ENCODE results near the gene PRKN. TPM values are rescaled to one million over a fixed set of nuclear protein-coding genes. Genes with fewer than 3 reads are reported as not detected.

The PRKN gene
- polyA plus RNA-seq, 1 donor from 2014 or later, result 1.2 TPM

GRCh38 chr6:162150295-162150694 lies 577.3 kb downstream of the PRKN start:
- H3K79me2 ChIP-seq (replicated peaks; ENCODE audit: insufficient read depth, low read length), result no peaks in the 10 kb centered on the region
- no peak overlapping the region for H3K4me2 ChIP-seq (ENCODE audit: low read length)
- no peaks in the 10 kb centered on the region for H3F3A ChIP-seq (ENCODE audit: insufficient read depth, low read length, poor library complexity, severe bottlenecking)
- no peaks in the 10 kb centered on the region for H3K9me2 ChIP-seq (ENCODE audit: insufficient read depth, low read length)
- H3K9me3 ChIP-seq (ENCODE audit: low read length), result no peaks in the 10 kb centered on the region
- no peak overlapping the region for H2AFZ ChIP-seq (ENCODE audit: low read depth, low read length)
- no peak overlapping the region for H3K9ac ChIP-seq (ENCODE audit: low read length)
- H4K20me1 ChIP-seq (ENCODE audit: insufficient read depth), result no peaks in the 10 kb centered on the region
- no peak overlapping the region for H3K4me3 ChIP-seq (ENCODE audit: low read length)
- no peak overlapping the region for H3K27ac ChIP-seq (ENCODE audit: low read length)
- no peaks in the 10 kb centered on the region for H3K36me3 ChIP-seq (ENCODE audit: insufficient read depth, low read length)
- TF ChIP-seq EP300 (conservative IDR thresholded peaks at IDR 0.05; ENCODE audit: poor library complexity, severe bottlenecking), result no peak
- TF ChIP-seq EZH2 (IDR thresholded peaks at IDR 0.05; ENCODE audit: borderline replicate concordance, insufficient read depth, low read length, poor library complexity, severe bottlenecking), result no peak
- no peak for TF ChIP-seq RAD21 (conservative IDR thresholded peaks at IDR 0.05)
- no peak for TF ChIP-seq TAF1 (IDR thresholded peaks at IDR 0.05; ENCODE audit: low read depth)
- no peak for TF ChIP-seq MXI1 (conservative IDR thresholded peaks at IDR 0.05; ENCODE audit: poor library complexity, severe bottlenecking)
- TF ChIP-seq CTCF (IDR thresholded peaks at IDR 0.05; ENCODE audit: poor library complexity, severe bottlenecking), result no peak
- TF ChIP-seq SMC3 (conservative IDR thresholded peaks at IDR 0.05; ENCODE audit: poor library complexity), result no peak
- TF ChIP-seq REST (IDR thresholded peaks at IDR 0.05; ENCODE audit: borderline replicate concordance), result no peak
- no peaks in the 10 kb centered on the region for H3K27me3 ChIP-seq (ENCODE audit: insufficient read depth, low read depth, low read length)

GRCh38 chr6:162149786-162150185 lies 577.8 kb downstream of the PRKN start:
- Histone ChIP-seq H3K4me2 (ENCODE audit: low read length) (no peak overlapping the region), H3K9me2 (ENCODE audit: insufficient read depth, low read length) (no peaks in the 10 kb centered on the region), H3K4me3 (ENCODE audit: low read length) (no peak overlapping the region), H3K9me3 (ENCODE audit: low read length) (no peaks in the 10 kb centered on the region), H3K79me2 (replicated peaks; ENCODE audit: insufficient read depth, low read length) (no peaks in the 10 kb centered on the region), H3K36me3 (ENCODE audit: insufficient read depth, low read length) (no peaks in the 10 kb centered on the region), H3K9ac (ENCODE audit: low read length) (no peak overlapping the region), H4K20me1 (ENCODE audit: insufficient read depth) (no peaks in the 10 kb centered on the region), H2AFZ (ENCODE audit: low read depth, low read length) (no peak overlapping the region), H3K27me3 (ENCODE audit: insufficient read depth, low read depth, low read length) (no peaks in the 10 kb centered on the region), H3K27ac (ENCODE audit: low read length) (no peak overlapping the region), H3F3A (ENCODE audit: insufficient read depth, low read length, poor library complexity, severe bottlenecking) (no peaks in the 10 kb centered on the region)
- TF ChIP-seq REST (IDR thresholded peaks at IDR 0.05; ENCODE audit: borderline replicate concordance) (no peak), MXI1 (conservative IDR thresholded peaks at IDR 0.05; ENCODE audit: poor library complexity, severe bottlenecking) (no peak), CTCF (IDR thresholded peaks at IDR 0.05; ENCODE audit: poor library complexity, severe bottlenecking) (no peak), EZH2 (IDR thresholded peaks at IDR 0.05; ENCODE audit: borderline replicate concordance, insufficient read depth, low read length, poor library complexity, severe bottlenecking) (no peak), SMC3 (conservative IDR thresholded peaks at IDR 0.05; ENCODE audit: poor library complexity) (no peak), EP300 (conservative IDR thresholded peaks at IDR 0.05; ENCODE audit: poor library complexity, severe bottlenecking) (no peak), RAD21 (conservative IDR thresholded peaks at IDR 0.05) (no peak), TAF1 (IDR thresholded peaks at IDR 0.05; ENCODE audit: low read depth) (no peak), POLR2AphosphoS5 (IDR thresholded peaks at IDR 0.05) (no peak)

Data from neural cell (in vitro differentiated cells).